22Rv1 (cell line): ENCODE data around the gene GLI2.

Experiments used
- CTCF ChIP-seq: fragments of 450-650 bp; IDR thresholded peaks from 2 replicates; pipeline ENCODE4 v1.5.1; 2017; ENCODE audit warnings: mild to moderate bottlenecking
- ZFX ChIP-seq: fragments of 450-650 bp; IDR thresholded peaks from 2 replicates; pipeline ENCODE4 v1.6.1; 2017; ENCODE audit warnings: antibody characterized with exemption, borderline replicate concordance

- no peak for TF ChIP-seq CTCF
- TF ChIP-seq ZFX, result no peak
Measured at GRCh38 chr2:120745420-120746111, 9.9 kb downstream of the GLI2 start.
